ENCODE results near the gene GTF2IRD1.

DNA sequence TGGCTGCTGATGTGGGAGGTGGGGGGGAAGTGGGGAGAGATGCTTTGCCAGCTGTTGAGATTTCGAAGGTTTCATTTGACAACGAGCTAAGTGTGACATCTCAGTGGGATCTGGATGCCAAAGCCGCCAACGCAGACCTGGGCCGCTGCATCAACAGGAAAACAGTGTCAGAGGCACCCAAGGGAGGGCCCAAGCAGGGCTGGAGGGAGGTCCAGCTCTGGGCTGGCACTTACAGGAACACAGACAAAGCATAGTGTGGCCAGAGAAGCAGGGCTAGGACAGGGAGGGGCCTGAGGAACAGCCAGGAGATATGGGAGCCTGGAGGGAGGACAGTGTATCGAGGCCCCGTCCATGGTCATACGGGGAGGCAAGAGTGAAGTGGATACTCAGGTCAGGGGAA is 73.1 kb downstream of the GTF2IRD1 start:
- no peak for TF ChIP-seq TAF1 (IDR thresholded peaks at IDR 0.05; ENCODE audit: borderline replicate concordance, low read depth, low read length)
- TF ChIP-seq POLR2AphosphoS5 (IDR thresholded peaks at IDR 0.05; ENCODE audit: low read depth, low read length): no peak
- no peak for TF ChIP-seq POLR2A (IDR thresholded peaks at IDR 0.05; ENCODE audit: low read depth, low read length)
